IPS DF 6.9 (cell line): ENCODE data around the gene TMEM242.

Experiments used
- DNase-seq: peaks from one replicate; pipeline ENCODE4 v3.0.0-alpha.2; 2013; ENCODE audit warnings: low read depth, low spot score
- H3K27ac ChIP-seq: one replicate; pipeline ENCODE4 v1.5.1; 2013; ENCODE audit warnings: low read length, control low read depth
- H3K27me3 ChIP-seq: 2 replicates; pipeline ENCODE4 v1.6.1; 2013; ENCODE audit warnings: mild to moderate bottlenecking, low read length; ENCODE audit not compliant: control insufficient read depth, insufficient read depth
- H3K36me3 ChIP-seq: 2 replicates; pipeline ENCODE4 v1.6.1; 2013; ENCODE audit warnings: low read length; ENCODE audit not compliant: control insufficient read depth, insufficient read depth
- H3K4me1 ChIP-seq: 2 replicates; pipeline ENCODE4 v1.6.1; 2013; ENCODE audit warnings: low read length; ENCODE audit not compliant: control insufficient read depth, insufficient read depth
- H3K4me3 ChIP-seq: 2 replicates; pipeline ENCODE4 v1.5.1; 2013; ENCODE audit warnings: mild to moderate bottlenecking, low read length
- H3K9me3 ChIP-seq: 2 replicates; pipeline ENCODE4 v1.6.1; 2013; ENCODE audit warnings: low read length, inconsistent platforms; ENCODE audit not compliant: control insufficient read depth, insufficient read depth
- WGBS: extraction: QIAGEN DNeasy Blood & Tissue Kit; methylation state at CpG from one replicate; pipeline ENCODE4 v1.1.7; 2013; ENCODE audit warnings: mixed read lengths, missing lambda C conversion rate; ENCODE audit not compliant: insufficient read length, insufficient coverage; 5-methylcytosine and 5-hydroxymethylcytosine counted together

Gene TMEM242

GRCh38 chr6:157281570-157281969 is 41.7 kb downstream of the TMEM242 start:
- no peaks in the 10 kb centered on the region for H3K9me3 ChIP-seq
- no peaks in the 10 kb centered on the region for H3K36me3 ChIP-seq
- no CpG with 5 or more reads among the region's 9 CpGs for WGBS
- H3K27ac ChIP-seq: no peak overlapping the region
- no peaks in the 10 kb centered on the region for H3K4me1 ChIP-seq
- no peaks in the 10 kb centered on the region for H3K27me3 ChIP-seq
- H3K4me3 ChIP-seq: no peak overlapping the region
- no peak for DNase-seq

- Histone ChIP-seq H3K4me3 (no peak overlapping the region), H3K27ac (no peak overlapping the region), H3K27me3 (no peaks in the 10 kb centered on the region), H3K9me3 (no peaks in the 10 kb centered on the region), H3K4me1 (no peaks in the 10 kb centered on the region), H3K36me3 (no peaks in the 10 kb centered on the region)
- no peak for DNase-seq
- whole genome bisulfite sequencing: no CpG with 5 or more reads among the region's 9 CpGs
These were observed 42.4 kb downstream of the TMEM242 start for GRCh38 chr6:157280947-157281346.

- no peak overlapping the region for H3K27ac ChIP-seq
- H3K36me3 ChIP-seq: no peaks in the 10 kb centered on the region
- H3K4me1 ChIP-seq: no peaks in the 10 kb centered on the region
- H3K4me3 ChIP-seq: no peak overlapping the region
- no peak for DNase-seq
- no peaks in the 10 kb centered on the region for H3K27me3 ChIP-seq
- no CpG with 5 or more reads among the region's 17 CpGs for WGBS
- no peaks in the 10 kb centered on the region for H3K9me3 ChIP-seq
These were observed 43.2 kb downstream of the TMEM242 start for GRCh38 chr6:157280157-157280556.

- Histone ChIP-seq H3K4me3 (no peak overlapping the region), H3K36me3 (no peaks in the 10 kb centered on the region), H3K27ac (no peak overlapping the region), H3K27me3 (no peaks in the 10 kb centered on the region), H3K9me3 (no peaks in the 10 kb centered on the region), H3K4me1 (no peaks in the 10 kb centered on the region)
- DNase-seq: no peak
- no CpG with 5 or more reads among the region's 9 CpGs for WGBS
These were observed 45.1 kb downstream of the TMEM242 start for GRCh38 chr6:157278171-157278570.

- H3K27me3 ChIP-seq: no peaks in the 10 kb centered on the region
- no peaks in the 10 kb centered on the region for H3K36me3 ChIP-seq
- no peak for DNase-seq
- no peaks in the 10 kb centered on the region for H3K9me3 ChIP-seq
- WGBS: no CpG with 5 or more reads among the region's 9 CpGs
- H3K4me3 ChIP-seq: no peak overlapping the region
- H3K4me1 ChIP-seq: no peaks in the 10 kb centered on the region
- H3K27ac ChIP-seq: no peak overlapping the region
These were observed 46.6 kb downstream of the TMEM242 start for GRCh38 chr6:157276731-157277130.

- Histone ChIP-seq H3K9me3 (no peaks in the 10 kb centered on the region), H3K27me3 (no peaks in the 10 kb centered on the region), H3K27ac (no peak overlapping the region), H3K4me1 (no peaks in the 10 kb centered on the region), H3K36me3 (no peaks in the 10 kb centered on the region), H3K4me3 (no peak overlapping the region)
- no peak for DNase-seq
- WGBS: no CpG with 5 or more reads among the region's 3 CpGs
These were observed 47.2 kb downstream of the TMEM242 start for GRCh38 chr6:157276134-157276532.

GRCh38 chr6:157274471-157275226 is 48.7 kb downstream of the TMEM242 start:
- no peak for DNase-seq

GRCh38 chr6:157273756-157274470 is 49.4 kb downstream of the TMEM242 start:
- no CpG with 5 or more reads among the region's 30 CpGs for WGBS
- DNase-seq: no peak
- Histone ChIP-seq H3K27me3 (no peaks in the 10 kb centered on the region), H3K4me3 (peak overlapping the region; percentile 71; the same call in 1 of the 2 replicates), H3K36me3 (no peaks in the 10 kb centered on the region), H3K4me1 (no peaks in the 10 kb centered on the region), H3K27ac (no peak overlapping the region), H3K9me3 (no peaks in the 10 kb centered on the region)

More at GRCh38 chr6:157274471-157275226, 48.7 kb downstream of the TMEM242 start:
- H3K4me1 ChIP-seq: no peaks in the 10 kb centered on the region
- no peaks in the 10 kb centered on the region for H3K27me3 ChIP-seq
- peak overlapping the region; percentile 71; the same call in 1 of the 2 replicates for H3K4me3 ChIP-seq
- WGBS: no CpG with 5 or more reads among the region's 93 CpGs
- H3K36me3 ChIP-seq: no peaks in the 10 kb centered on the region
- H3K27ac ChIP-seq: no peak overlapping the region
- no peaks in the 10 kb centered on the region for H3K9me3 ChIP-seq

GRCh38 chr6:157272866-157273755 is 50.2 kb downstream of the TMEM242 start:
- Histone ChIP-seq H3K27ac (no peak overlapping the region), H3K9me3 (no peaks in the 10 kb centered on the region), H3K27me3 (no peaks in the 10 kb centered on the region), H3K4me1 (no peaks in the 10 kb centered on the region), H3K36me3 (no peaks in the 10 kb centered on the region), H3K4me3 (no peak overlapping the region)
- WGBS: no CpG with 5 or more reads among the region's 19 CpGs
- DNase-seq: no peak

- H3K27me3 ChIP-seq: no peaks in the 10 kb centered on the region
- no peak overlapping the region for H3K27ac ChIP-seq
- H3K4me3 ChIP-seq: no peak overlapping the region
- H3K9me3 ChIP-seq: no peaks in the 10 kb centered on the region
- no peaks in the 10 kb centered on the region; the same call in 1 of the 2 replicates for H3K4me1 ChIP-seq
- WGBS: no CpG with 5 or more reads among the region's 7 CpGs
- H3K36me3 ChIP-seq: no peaks in the 10 kb centered on the region
- no peak for DNase-seq
These were observed 50.9 kb downstream of the TMEM242 start for GRCh38 chr6:157272372-157272771.
